HG03025 (cell line): ENCODE results near the gene MATK.

Experiments used
- ATAC-seq: cut with Tn5 transposase; IDR thresholded peaks from one replicate; pipeline ENCODE4 v1.9.1; 2021; ENCODE audit warnings: mild to moderate bottlenecking, moderate library complexity; ENCODE audit not compliant: unreplicated experiment, low FRiP score

MATK gene

GRCh38 chr19:3792114-3792513 lies 5.9 kb upstream of the MATK start:
- ATAC-seq = no peak

GRCh38 chr19:3790941-3791340 lies 4.8 kb upstream of the MATK start:
- ATAC-seq = no peak

- no peak for ATAC-seq
Measured at GRCh38 chr19:3790209-3790734, 4.1 kb upstream of the MATK start.

- ATAC-seq = no peak
Measured at GRCh38 chr19:3788996-3789778, 3.0 kb upstream of the MATK start.

GRCh38 chr19:3785451-3785937 lies 687 bp downstream of the MATK start:
- no peak for ATAC-seq

- no peak for ATAC-seq
Measured at GRCh38 chr19:3784607-3785450, 1.4 kb downstream of the MATK start.

GRCh38 chr19:3783660-3784584 lies 2.3 kb downstream of the MATK start:
- no peak for ATAC-seq

GRCh38 chr19:3782903-3783302 lies 3.3 kb downstream of the MATK start:
- ATAC-seq = no peak

GRCh38 chr19:3782330-3782729 lies 3.9 kb downstream of the MATK start:
- no peak for ATAC-seq

- ATAC-seq = no peak
Measured at GRCh38 chr19:3781603-3782002, 4.6 kb downstream of the MATK start.

GRCh38 chr19:3780786-3781304 lies 5.3 kb downstream of the MATK start:
- ATAC-seq = no peak

GRCh38 chr19:3778899-3779723 lies 7.1 kb downstream of the MATK start:
- no peak for ATAC-seq

- no peak for ATAC-seq
Measured at GRCh38 chr19:3778104-3778867, 7.9 kb downstream of the MATK start.

GRCh38 chr19:3776479-3777040 lies 9.6 kb downstream of the MATK start:
- no peak for ATAC-seq

GRCh38 chr19:3775831-3776230 lies 10.3 kb downstream of the MATK start:
- ATAC-seq = no peak

GRCh38 chr19:3775374-3775711 lies 10.8 kb downstream of the MATK start:
- ATAC-seq = no peak

GRCh38 chr19:3774621-3775373 lies 11.4 kb downstream of the MATK start:
- ATAC-seq = no peak
